GM19043 (cell line): ENCODE results near the gene CASTOR2.
"Not testable (repeated sequence)": the region's sequence is repeated elsewhere in the genome, so short reads cannot be mapped to it uniquely, and the experiment has no call there.

Experiments
- ATAC-seq: cut with Tn5 transposase; IDR thresholded peaks from one replicate; pipeline ENCODE4 v1.9.1; 2021; ENCODE audit warnings: low read depth; ENCODE audit not compliant: unreplicated experiment

The CASTOR2 gene

GRCh38 chr7:74964511-74965119 lies at the start of gene CASTOR2:
TSS of gene CASTOR2 (plus strand) at chr7:74964705. CDS start at chr7:74964986, 281 bp downstream.
- ATAC-seq = peak; percentile 81

DNA sequence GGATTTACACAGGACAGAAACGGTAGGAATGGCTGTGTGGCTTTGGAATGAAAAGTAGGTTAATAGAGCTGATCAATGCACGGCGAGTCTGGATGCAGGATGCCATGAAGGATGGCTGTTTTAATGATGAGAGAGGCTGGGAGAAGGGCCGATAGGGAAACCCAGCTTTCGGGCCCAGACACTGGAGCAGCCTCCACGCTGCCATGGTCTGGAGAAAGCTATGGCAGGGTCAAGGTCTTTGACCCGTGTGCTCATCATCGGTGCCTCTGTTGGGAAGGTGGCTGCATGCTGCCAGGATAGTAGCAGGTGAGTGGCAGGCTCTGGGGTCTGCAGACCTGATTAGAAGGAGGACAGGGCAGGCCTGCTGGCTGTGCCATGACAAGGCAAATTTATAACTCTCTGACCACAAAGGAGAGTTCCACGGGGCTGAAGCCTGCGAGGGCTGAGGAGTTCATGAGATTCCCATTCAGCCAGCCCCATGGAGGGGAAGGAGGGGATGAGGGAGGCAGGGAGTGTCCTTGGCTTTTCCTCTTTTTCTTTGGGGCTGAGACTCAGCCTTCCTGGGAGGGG lies 42.1 kb upstream of the CASTOR2 start:
- ATAC-seq = not testable (repeated sequence)

- ATAC-seq = not testable (repeated sequence)
Measured at GRCh38 chr7:74923644-74924043, 40.9 kb upstream of the CASTOR2 start.

DNA sequence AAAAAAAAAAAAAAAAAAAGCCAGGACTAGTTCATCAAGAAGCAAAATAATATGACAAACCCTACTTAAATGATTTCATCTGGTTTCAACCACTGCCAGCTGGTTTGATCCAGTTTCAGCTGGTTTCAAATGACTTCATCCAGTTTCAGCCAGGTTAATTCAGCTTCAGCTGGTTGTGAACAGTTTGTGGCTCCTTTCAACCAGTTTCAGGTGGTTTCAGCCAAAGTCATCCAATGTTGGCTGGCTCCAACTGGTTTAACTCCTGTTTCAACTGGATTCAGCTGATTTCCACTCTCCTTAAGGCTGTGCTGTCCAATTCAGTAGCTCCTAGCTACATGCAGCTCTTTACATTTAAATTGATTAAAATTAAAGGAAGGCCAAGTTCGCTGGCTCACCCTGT lies 37.5 kb upstream of the CASTOR2 start:
- not testable (repeated sequence) for ATAC-seq

GRCh38 chr7:74931563-74932328 lies 32.8 kb upstream of the CASTOR2 start:
- ATAC-seq = not testable (repeated sequence)

DNA sequence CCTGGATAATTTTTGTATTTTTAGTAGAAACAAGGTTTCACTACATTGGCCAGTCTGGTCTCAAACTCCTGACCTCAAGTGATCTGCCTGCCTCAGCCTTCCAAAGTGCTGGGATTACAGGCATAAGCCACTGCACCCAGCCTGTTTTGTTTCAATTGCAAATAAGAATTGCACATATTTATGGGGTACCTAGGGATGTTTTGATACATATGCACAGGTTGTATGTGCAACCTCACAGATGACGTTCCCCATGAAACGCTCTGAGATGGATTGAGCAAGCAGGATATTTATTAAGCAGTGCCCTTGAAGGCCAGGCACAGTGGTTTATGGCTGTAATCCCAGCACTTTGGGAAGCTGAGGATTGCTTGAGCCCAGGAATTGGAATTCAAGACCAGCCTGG lies 25.1 kb upstream of the CASTOR2 start:
- ATAC-seq = not testable (repeated sequence)

DNA sequence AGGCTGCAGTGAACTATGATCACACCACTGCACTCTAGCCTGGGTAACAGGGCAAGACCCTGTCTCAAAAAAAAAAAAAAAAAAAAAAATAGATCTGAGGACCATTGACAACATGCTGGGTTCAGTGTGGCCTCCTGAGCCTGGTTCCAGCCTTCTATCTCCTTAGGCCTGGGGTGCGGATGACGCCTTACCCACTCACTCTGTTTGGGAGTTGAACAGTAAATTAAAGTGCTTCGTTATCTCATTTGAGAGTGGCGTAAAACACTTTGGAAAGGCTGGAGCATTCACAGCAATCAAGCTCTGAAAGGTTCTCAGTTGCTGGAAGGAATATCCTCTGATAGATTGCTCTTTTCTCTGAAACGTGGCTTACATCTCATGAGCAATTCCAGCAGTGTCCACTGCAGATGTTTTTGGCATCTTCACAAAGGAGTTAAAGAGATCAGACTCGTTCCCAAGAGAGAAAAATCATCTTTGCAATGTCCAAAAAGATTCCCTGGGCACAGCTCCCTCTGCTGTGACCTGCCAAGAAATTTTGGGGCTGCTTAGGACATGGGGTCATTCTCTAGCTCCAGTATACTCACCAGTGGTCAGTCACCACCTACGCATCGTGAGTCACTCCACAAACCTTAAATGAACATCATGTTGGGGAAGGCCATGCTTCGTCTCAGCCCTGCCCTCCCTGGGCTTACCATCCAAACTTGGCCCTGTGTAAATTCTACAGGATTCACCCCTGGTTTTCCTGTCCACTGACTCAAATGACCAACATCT lies 23.0 kb upstream of the CASTOR2 start:
- ATAC-seq = not testable (repeated sequence)

DNA sequence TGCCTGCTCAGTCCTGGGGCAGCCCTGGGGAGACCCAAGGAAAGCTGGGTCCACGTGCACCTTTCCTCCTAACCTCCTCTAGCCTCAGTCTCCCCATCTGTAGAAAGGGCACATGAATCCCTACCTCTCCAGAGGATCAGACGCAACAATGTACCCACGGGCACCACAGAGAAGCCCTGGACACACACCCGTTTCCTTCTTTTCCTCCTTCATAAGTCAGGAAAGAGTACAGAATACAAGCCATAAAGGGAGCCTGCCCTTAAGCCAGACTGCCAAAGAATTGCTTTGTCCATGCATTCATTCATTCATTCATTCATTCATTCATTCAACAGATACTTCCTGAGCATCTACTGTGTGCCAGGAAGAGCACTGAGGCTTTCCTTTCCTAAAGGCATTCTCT lies 20.6 kb upstream of the CASTOR2 start:
- not testable (repeated sequence) for ATAC-seq

DNA sequence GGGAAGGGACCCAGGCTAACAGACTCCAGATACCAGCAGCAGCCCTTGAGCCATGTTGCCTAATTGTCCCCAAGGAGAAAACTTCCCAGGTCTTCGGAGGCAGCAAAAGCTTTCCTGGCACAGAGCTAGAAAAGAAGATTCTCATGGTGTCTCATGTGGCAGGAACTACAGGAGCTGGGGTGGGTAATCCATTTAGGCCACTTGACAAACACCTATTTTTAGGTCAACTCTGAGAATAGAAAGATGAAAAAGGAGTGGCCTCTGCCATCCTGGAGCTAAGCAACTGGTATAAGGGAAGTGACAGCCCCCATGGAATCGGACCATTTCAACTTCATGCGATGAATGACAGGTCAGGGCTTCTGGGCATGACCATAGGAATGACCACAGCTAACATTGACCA lies 16.8 kb upstream of the CASTOR2 start:
- not testable (repeated sequence) for ATAC-seq

- not testable (repeated sequence) for ATAC-seq
Measured at GRCh38 chr7:74953774-74954173, 10.7 kb upstream of the CASTOR2 start.

DNA sequence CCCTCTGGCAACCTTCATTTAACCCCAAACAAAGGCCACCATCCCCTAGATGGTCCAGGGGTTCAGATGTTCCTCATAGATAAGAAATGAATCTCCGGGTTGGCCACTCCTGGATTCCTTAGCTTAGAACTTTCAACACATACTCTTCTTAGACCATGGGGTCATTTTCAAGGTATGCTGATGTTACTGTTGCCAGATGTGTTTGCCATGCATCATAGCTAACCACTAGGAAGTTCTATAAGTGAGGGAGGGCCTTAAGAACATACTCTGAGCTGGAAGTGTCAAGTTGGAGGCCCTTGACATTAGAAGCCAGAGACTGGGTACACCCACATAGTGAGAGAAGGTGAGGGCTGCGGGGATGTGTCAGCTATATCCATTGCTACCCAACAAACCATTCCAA lies 6.2 kb upstream of the CASTOR2 start:
- not testable (repeated sequence) for ATAC-seq

GRCh38 chr7:74963704-74964510 lies 598 bp upstream of the CASTOR2 start:
- ATAC-seq = not testable (repeated sequence)

DNA sequence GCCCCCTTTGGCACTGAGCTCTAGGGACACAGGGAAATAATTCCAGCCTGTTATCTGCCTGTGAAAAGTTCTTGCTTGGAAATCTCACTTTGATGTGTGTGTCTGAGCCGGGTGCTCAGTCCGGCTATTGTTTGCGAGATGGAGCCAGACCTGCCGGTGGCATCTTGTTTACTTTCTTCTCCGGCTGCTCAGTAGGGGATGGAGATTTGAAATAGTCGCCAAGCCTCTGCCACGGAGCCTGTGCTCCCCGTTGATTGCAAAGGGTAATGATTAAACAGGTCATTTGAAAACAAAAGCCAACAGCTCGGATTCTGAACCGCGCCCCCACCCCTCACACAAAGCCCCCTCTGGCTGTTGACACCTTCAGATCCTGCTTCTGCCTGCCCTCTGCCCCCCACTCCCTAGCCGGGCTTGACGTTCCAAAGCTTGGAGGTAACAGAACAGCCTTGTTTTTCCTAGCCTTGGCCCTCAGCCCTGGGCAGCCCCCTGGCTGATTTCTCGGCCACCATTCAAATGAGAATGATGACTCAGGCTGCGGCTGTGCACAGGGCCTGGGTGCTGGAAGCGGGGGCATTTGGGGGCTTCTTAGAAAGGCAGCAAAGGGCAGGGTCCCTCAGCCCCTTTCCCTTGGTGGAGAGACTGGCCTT lies 1.8 kb downstream of the CASTOR2 start:
- ATAC-seq = not testable (repeated sequence)

DNA sequence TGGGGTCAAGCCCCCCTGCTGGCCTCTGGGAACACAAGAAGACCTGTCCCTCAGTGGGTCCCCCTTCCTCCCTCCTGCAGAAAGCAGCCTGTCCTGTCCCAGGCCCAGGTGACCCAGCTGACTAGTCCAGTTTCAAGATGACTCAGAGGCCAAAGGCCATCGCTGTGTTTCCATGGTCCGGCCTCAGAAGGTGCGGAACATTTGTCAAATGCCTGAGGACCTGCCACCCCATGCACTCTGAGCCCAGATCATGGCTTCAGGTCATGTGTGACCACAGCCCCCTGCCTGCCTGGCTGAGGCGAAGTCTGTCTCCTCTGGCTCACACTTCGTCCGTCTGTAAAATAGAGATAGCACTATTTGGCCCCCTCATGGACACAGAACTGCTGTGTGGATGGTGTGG lies 2.4 kb downstream of the CASTOR2 start:
- ATAC-seq = not testable (repeated sequence)

DNA sequence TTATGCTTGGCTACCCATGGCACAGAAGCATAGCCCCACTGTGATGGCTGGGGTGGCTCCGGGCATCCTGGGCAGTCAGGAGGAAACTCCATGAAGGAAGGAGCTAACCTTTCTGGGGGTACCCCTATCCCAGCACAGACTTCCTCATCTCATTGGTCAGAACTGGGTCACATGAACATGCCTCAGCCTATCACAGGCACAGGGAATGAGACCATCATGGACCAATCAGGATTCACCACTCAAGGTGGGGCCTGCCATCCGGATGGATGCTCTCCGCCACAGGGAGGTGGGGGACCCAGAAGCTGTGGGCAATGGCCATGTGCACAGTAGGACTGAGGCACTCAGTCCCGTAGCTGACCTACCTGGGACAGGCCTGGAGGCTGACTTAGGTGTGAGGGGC lies 6.9 kb downstream of the CASTOR2 start:
- ATAC-seq = not testable (repeated sequence)

- ATAC-seq = not testable (repeated sequence)
Measured at GRCh38 chr7:74972377-74972776, 7.9 kb downstream of the CASTOR2 start.

- not testable (repeated sequence) for ATAC-seq
Measured at GRCh38 chr7:74975959-74976358, 11.5 kb downstream of the CASTOR2 start.

DNA sequence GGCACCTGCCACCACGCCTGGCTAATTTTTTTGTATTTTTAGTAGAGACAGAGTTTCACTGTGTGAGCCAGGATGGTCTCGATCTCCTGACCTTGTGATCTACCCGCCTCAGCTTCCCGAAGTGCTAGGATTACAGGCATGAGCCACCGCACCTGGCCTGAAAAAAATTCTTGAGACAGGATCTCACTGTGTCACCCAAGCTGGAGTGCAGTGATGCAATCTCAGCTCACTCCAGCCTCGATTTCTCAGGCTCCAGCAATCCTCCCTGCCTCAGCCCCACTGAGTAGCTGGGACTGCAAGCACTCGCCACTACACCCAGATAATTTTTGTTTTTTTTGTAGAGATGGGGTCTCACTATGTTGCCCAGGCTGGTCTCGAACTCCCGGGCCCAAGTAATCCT lies 13.0 kb downstream of the CASTOR2 start:
- ATAC-seq = not testable (repeated sequence)

- not testable (repeated sequence) for ATAC-seq
Measured at GRCh38 chr7:74988436-74988835, 23.9 kb downstream of the CASTOR2 start.

GRCh38 chr7:74993121-74993520 lies 28.6 kb downstream of the CASTOR2 start:
- no peak for ATAC-seq
